Activated T-cell treated with anti-CD3 and anti-CD28 coated beads, Interleukin-2, amount 50 U/mL, for 72 hours (primary cell): ENCODE measurements around the gene FOXP1. TPM values are rescaled to one million over a fixed set of nuclear protein-coding genes. Genes with fewer than 3 reads are reported as not detected.

Experiments
- ATAC-seq, 2 donors: fragments of 150-1000 bp; cut with Tn5 transposase; replicated peaks in 1 of 2; 2 replicates each; pipeline ENCODE4 v1.10.0; 2021; ENCODE audit warnings: moderate library complexity in 2 of 2, mild to moderate bottlenecking in 1 of 2
- DNase-seq, 2 donors: peaks; one replicate each; pipeline ENCODE4 v3.0.0; 2021 to 2022; ENCODE audit warnings: mixed read lengths in 1 of 2
- H3K27ac Mint-ChIP-seq: one replicate; pipeline ENCODE4 v1.8.0; 2022; ENCODE audit warnings: mild to moderate bottlenecking, moderate library complexity, mixed read lengths
- H3K27me3 Mint-ChIP-seq: one replicate; pipeline ENCODE4 v1.8.0; 2022; ENCODE audit warnings: low read depth, mixed read lengths
- H3K36me3 Mint-ChIP-seq, 2 donors: one replicate each; pipeline ENCODE4 v1.8.0; 2022; ENCODE audit warnings: mixed read lengths in 2 of 2, mild to moderate bottlenecking in 1 of 2; ENCODE audit not compliant: insufficient read depth in 2 of 2
- H3K4me1 Mint-ChIP-seq: one replicate; pipeline ENCODE4 v1.8.0; 2022; ENCODE audit warnings: low read depth, mixed read lengths
- H3K4me3 Mint-ChIP-seq, 2 donors: one replicate each; pipeline ENCODE4 v1.8.0; 2022; ENCODE audit warnings: mild to moderate bottlenecking in 2 of 2, mixed read lengths in 2 of 2, moderate library complexity in 2 of 2
- H3K9me3 Mint-ChIP-seq, 2 donors: one replicate each; pipeline ENCODE4 v1.8.0; 2022; ENCODE audit warnings: mixed read lengths in 2 of 2
- total RNA-seq, 2 donors: library from RNA; stranded (reverse); gene quantifications; one replicate each; pipeline ENCODE4 v1.2.3, GENCODE V29; 2022

The FOXP1 gene
- total RNA-seq, 2 donors from 2014 or later, result 124 to 156 TPM

DNA sequence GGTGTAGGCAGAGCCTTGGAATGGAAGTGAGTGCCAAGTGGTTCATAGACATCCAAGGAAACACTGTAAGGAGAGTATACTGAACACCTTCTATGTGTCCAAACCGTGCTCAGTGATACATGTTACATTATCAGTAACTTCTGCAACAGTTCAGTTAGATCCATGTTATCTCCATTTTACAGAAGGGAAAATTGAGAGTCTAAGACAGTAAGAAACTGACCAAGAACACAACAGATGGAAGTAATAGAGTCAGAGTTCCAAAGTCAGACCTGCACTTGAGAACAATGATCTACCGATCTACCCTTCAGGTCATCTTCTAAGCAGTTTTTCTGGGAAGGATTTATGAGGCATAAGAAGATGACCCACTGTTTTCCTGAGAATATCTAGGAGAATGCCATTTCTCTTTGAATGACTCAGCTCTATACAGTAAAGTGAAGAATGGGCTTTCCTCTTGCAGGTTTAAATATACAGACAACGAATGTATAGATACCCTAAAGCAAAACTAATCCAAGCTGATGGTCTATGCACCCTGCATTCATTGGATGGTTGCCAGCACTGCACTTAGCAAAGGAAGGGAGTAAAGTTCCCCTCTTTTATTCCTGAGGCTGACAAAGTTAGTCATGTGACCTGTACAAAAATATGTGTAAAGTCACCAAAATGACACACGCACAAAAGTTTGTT lies 667.0 kb downstream of the FOXP1 start:
- Mint-ChIP-seq H3K27me3 (no peaks in the 10 kb centered on the region), H3K9me3 (no peaks in the 10 kb centered on the region), H3K27ac (no peak overlapping the region), H3K4me3 (no peak overlapping the region), H3K4me1 (no peaks in the 10 kb centered on the region), H3K36me3 (no peaks in the 10 kb centered on the region)
- ATAC-seq (no peak), DNase-seq (no peak)

DNA sequence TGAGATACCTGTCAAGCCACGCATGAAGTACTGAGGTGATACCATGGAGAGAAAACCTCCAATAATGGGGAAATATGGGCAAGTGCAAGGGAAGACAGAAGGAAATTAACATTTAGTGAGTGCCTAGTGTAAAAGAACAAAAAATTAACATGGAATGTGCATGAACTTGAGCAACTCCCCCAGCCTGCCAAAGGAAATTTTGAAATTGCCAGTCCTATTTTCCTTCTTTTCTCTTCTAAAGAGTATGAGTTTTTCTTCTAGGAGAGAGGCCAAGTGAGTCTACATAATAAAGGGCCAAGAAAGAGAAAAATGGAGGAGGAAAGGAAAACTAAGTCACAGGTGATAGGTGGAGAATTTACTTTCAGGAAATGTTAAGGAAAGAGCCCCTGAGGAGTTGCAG lies 668.7 kb downstream of the FOXP1 start:
- no peak overlapping the region for H3K27ac Mint-ChIP-seq
- no peak for ATAC-seq
- no peak for DNase-seq
- no peaks in the 10 kb centered on the region for H3K4me1 Mint-ChIP-seq
- peaks cover 10% of the 10 kb centered on the region for H3K27me3 Mint-ChIP-seq
- no peak overlapping the region for H3K4me3 Mint-ChIP-seq
- no peaks in the 10 kb centered on the region for H3K9me3 Mint-ChIP-seq
- no peaks in the 10 kb centered on the region for H3K36me3 Mint-ChIP-seq

DNA sequence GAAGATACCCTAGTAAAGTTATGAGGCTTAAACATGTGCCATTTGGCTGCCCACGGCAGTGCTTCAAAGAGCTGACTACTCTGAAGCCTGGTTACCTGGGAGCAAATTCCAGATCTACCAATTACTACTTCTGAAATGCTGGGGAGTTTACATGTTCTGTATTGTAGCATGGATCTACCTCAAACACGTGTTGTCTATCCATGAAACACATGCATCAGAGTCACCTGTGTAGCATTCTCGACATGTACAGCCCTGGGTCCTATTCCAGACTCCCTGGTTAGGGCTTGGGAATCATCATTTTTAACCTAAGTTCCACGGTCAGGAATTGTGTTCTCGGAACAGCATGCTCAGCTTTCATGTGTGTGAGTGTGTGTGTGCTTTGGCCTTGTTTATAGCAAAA lies 671.8 kb downstream of the FOXP1 start:
- Mint-ChIP-seq H3K27ac (no peak overlapping the region), H3K36me3 (no peaks in the 10 kb centered on the region), H3K9me3 (no peaks in the 10 kb centered on the region), H3K4me1 (no peaks in the 10 kb centered on the region), H3K4me3 (no peak overlapping the region), H3K27me3 (peaks cover 19% of the 10 kb centered on the region)
- ATAC-seq (no peak), DNase-seq (no peak)

DNA sequence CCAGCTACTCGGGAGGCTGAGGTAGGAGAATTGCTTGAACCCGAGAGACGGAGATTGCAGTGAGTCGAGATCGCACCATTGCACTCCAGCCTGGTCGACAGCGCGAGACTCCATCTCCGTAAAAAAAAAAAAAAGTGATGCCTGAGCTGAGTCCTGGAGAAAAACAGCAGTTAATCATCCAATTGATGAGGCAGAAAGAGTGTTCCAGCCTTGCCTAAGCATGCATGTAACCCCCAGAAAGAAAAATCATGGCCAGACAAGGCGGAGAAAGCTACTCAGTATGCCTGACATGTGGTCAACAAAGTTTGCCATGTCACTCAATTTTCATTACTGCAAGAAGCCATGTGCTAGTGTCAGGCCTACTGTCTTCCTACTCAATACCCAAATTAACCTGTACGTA lies 678.0 kb downstream of the FOXP1 start:
- H3K36me3 Mint-ChIP-seq, result no peaks in the 10 kb centered on the region
- no peak overlapping the region for H3K27ac Mint-ChIP-seq

More for the DNA sequence above, 678.0 kb downstream of the FOXP1 start:
- Mint-ChIP-seq H3K4me1 (no peaks in the 10 kb centered on the region), H3K4me3 (no peak overlapping the region), H3K27me3 (peaks cover 45% of the 10 kb centered on the region), H3K9me3 (no peaks in the 10 kb centered on the region)
- no peak for DNase-seq
- no peak for ATAC-seq

Other genes starting within 250 kb of the FOXP1 start
- 10 to 100 TPM; 51.8 to 70.1 TPM for gene EIF4E3, start 141.7 kb upstream of the FOXP1 start, total RNA-seq
- 1 to 10 TPM in 1 of 2 donors, under 1 TPM in 1; 0.90 to 2.5 TPM for gene GPR27, start 170.1 kb upstream of the FOXP1 start, total RNA-seq
- under 1 TPM; 0.16 to 0.24 TPM for gene PROK2, start 201.4 kb upstream of the FOXP1 start, total RNA-seq